HEK293 (cell line): Measurements from ENCODE around the gene HIF1AN.

Experiments
- EGR2 ChIP-seq: fragments of 450-650 bp; formaldehyde crosslinking; IDR thresholded peaks from 2 replicates; pipeline ENCODE4 v1.5.1; 2016; ENCODE audit warnings: low read depth, missing biosample characterization, missing genetic modification characterization
- ZFP41 ChIP-seq: fragments of 450-650 bp; formaldehyde crosslinking; IDR thresholded peaks from 2 replicates; pipeline ENCODE4 v1.5.1; 2016; ENCODE audit warnings: missing biosample characterization, missing genetic modification characterization, borderline replicate concordance
- TF ChIP-seq, protein P1 (sequence below): fragments of 450-650 bp; formaldehyde crosslinking; IDR thresholded peaks from 2 replicates; pipeline ENCODE4 v1.5.1; 2016; ENCODE audit warnings: missing biosample characterization, missing genetic modification characterization

DNA sequence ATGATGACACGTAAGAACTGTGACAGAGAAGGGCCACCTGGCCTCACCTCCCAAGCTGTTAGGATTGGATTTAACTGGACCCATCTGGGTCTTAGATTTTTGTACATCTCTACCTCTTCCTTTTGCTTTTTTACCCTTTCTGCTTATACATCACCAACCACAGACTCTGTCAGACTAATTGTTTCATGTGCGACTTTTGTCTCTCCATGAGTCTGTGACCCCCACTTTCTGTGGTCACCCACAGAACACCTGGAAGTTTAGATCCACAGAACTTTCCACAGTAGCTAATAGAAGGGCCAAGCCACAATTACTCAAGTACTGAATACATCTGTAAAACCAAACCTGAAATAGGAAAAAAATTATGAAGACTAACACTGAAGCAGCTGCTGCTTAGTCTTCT, 39.2 kb upstream of the HIF1AN start:
- no peak for TF ChIP-seq EGR2
- TF ChIP-seq ZFP41 (tag by site-specific recombination), result no peak
- TF ChIP-seq, protein P1, sequence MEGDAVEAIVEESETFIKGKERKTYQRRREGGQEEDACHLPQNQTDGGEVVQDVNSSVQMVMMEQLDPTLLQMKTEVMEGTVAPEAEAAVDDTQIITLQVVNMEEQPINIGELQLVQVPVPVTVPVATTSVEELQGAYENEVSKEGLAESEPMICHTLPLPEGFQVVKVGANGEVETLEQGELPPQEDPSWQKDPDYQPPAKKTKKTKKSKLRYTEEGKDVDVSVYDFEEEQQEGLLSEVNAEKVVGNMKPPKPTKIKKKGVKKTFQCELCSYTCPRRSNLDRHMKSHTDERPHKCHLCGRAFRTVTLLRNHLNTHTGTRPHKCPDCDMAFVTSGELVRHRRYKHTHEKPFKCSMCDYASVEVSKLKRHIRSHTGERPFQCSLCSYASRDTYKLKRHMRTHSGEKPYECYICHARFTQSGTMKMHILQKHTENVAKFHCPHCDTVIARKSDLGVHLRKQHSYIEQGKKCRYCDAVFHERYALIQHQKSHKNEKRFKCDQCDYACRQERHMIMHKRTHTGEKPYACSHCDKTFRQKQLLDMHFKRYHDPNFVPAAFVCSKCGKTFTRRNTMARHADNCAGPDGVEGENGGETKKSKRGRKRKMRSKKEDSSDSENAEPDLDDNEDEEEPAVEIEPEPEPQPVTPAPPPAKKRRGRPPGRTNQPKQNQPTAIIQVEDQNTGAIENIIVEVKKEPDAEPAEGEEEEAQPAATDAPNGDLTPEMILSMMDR (tag by site-specific recombination), result no peak
